ENCODE measurements around the gene COL6A5.
"Not testable (repeated sequence)": the region's sequence is repeated elsewhere in the genome, so short reads cannot be mapped to it uniquely, and the experiment has no call there.

The COL6A5 gene

DNA sequence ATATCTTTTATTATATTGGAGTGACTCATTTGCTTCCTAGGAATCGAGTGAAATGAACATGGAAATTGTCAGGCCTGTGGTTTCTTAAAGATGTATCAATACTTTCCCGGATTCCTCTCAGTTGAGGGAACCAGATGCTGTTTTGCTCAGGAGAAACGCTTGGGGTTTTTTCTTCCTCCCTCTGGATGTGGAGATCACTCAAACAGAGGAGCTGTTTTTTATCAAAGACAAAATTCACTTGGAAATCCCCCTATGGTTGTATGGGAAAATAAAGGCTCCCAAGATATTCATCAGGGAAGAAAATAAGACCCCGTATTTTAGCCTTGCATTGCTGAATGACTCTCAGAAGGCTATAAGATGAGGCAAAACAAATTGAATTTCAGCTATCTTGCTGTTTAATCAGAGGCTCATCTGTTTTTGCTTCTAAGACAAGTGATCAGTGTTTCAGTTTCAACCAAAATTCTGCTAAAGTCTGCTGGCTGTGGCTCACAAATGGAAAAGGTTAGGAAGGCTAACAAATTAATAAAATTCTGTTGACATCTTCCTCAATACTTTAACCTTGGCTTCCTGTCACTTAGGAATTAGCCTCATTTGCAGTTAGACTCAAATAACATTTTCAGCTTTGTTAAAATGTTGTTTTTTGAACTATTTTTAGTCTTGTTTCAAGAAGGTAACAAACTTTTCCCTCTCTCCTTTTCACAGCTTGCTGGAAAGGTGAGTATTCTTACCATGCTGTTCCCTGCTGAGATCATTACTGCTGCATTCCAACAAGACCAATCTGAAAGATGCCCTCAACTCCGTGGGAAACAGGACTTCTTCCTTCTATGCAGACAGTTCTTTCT lies 83.6 kb downstream of the COL6A5 start:
- no peak overlapping the region for H2AFZ ChIP-seq (ENCODE audit: low read depth, low read length)
- no peaks in the 10 kb centered on the region for H3K4me1 ChIP-seq (ENCODE audit: insufficient read depth, low read length)
- H3K36me3 ChIP-seq (ENCODE audit: insufficient read depth, low read length): no peaks in the 10 kb centered on the region
- H3K4me3 ChIP-seq (ENCODE audit: low read length): no peak overlapping the region
- no peaks in the 10 kb centered on the region for H3K9me3 ChIP-seq (ENCODE audit: low read length)
- no peaks in the 10 kb centered on the region for H3K27me3 ChIP-seq (ENCODE audit: insufficient read depth, low read length)

- H3K4me3 ChIP-seq (ENCODE audit: low read length): no peak overlapping the region
- H3K4me1 ChIP-seq (ENCODE audit: insufficient read depth, low read length): no peaks in the 10 kb centered on the region
- H3K36me3 ChIP-seq (ENCODE audit: insufficient read depth, low read length): no peaks in the 10 kb centered on the region
- no peaks in the 10 kb centered on the region for H3K9me3 ChIP-seq (ENCODE audit: low read length)
- H3K27me3 ChIP-seq (ENCODE audit: insufficient read depth, low read length): no peaks in the 10 kb centered on the region
- H2AFZ ChIP-seq (ENCODE audit: low read depth, low read length): no peak overlapping the region
These were observed 84.2 kb downstream of the COL6A5 start for GRCh38 chr3:130429713-130430023.

DNA sequence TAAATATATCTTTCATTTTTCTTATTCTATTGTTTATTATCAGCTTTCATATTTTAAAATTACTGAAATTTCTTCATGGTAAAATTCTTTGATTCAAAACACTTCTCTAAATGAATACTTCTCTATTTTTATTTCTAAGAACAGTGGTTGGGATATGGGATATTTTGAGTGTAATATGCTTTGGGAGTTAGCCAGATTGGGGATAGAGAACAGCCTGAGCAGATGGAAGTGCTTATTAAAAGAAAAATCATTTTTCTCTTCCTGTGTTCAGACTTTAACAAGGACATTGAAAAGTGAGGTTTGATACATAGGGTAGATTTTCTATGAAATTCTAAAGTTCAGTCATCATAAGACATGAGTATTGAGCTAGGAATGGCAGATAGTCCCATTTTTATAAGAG lies 84.8 kb downstream of the COL6A5 start:
- Histone ChIP-seq H3K36me3 (ENCODE audit: insufficient read depth, low read length) (no peaks in the 10 kb centered on the region), H3K4me3 (ENCODE audit: low read length) (no peak overlapping the region), H2AFZ (ENCODE audit: low read depth, low read length) (no peak overlapping the region), H3K9me3 (ENCODE audit: low read length) (no peaks in the 10 kb centered on the region), H3K27me3 (ENCODE audit: insufficient read depth, low read length) (no peaks in the 10 kb centered on the region), H3K4me1 (ENCODE audit: insufficient read depth, low read length) (no peaks in the 10 kb centered on the region)

GRCh38 chr3:130432086-130432485 lies 86.6 kb downstream of the COL6A5 start:
- not testable (repeated sequence) for H3K27me3 ChIP-seq (ENCODE audit: insufficient read depth, low read length); H3K4me1 ChIP-seq (ENCODE audit: insufficient read depth, low read length); H3K9me3 ChIP-seq (ENCODE audit: low read length); H3K36me3 ChIP-seq (ENCODE audit: insufficient read depth, low read length); H2AFZ ChIP-seq (ENCODE audit: low read depth, low read length); H3K4me3 ChIP-seq (ENCODE audit: low read length)

- Histone ChIP-seq H2AFZ (ENCODE audit: low read depth, low read length) (no peak overlapping the region), H3K36me3 (ENCODE audit: insufficient read depth, low read length) (no peaks in the 10 kb centered on the region), H3K4me1 (ENCODE audit: insufficient read depth, low read length) (no peaks in the 10 kb centered on the region), H3K27me3 (ENCODE audit: insufficient read depth, low read length) (no peaks in the 10 kb centered on the region), H3K9me3 (ENCODE audit: low read length) (no peaks in the 10 kb centered on the region), H3K4me3 (ENCODE audit: low read length) (no peak overlapping the region)
These were observed 87.8 kb downstream of the COL6A5 start for GRCh38 chr3:130433306-130433705.

DNA sequence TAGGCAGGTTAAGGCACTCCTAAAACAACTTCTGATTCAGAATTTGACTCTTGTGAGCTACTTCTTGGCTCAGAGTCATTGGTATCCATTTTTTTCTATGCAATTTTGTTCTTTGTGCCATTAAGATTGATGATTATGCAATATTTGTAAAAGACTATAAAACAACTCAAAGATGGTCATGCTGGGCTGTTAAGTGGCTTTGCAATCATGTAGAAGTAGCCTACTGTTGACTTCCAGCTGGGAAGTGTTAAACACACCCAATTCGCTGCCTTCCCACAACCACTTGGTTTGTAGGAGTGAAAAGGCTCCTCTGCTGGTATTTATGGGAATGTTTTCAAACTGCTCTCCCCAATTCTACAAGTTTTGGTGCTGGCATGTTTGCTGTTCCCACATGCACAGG lies 96.8 kb downstream of the COL6A5 start:
- Histone ChIP-seq H3K36me3 (ENCODE audit: insufficient read depth, low read length) (no peaks in the 10 kb centered on the region), H3K9me3 (ENCODE audit: low read length) (no peaks in the 10 kb centered on the region), H2AFZ (ENCODE audit: low read depth, low read length) (no peak overlapping the region), H3K4me3 (ENCODE audit: low read length) (no peak overlapping the region), H3K4me1 (ENCODE audit: insufficient read depth, low read length) (no peaks in the 10 kb centered on the region), H3K27me3 (ENCODE audit: insufficient read depth, low read length) (no peaks in the 10 kb centered on the region)

- not testable (repeated sequence) for H3K36me3 ChIP-seq (ENCODE audit: insufficient read depth, low read length); H3K4me3 ChIP-seq (ENCODE audit: low read length); H3K27me3 ChIP-seq (ENCODE audit: insufficient read depth, low read length)
These were observed 101.4 kb downstream of the COL6A5 start for GRCh38 chr3:130446840-130447239.

GRCh38 chr3:130448155-130448554 lies 102.7 kb downstream of the COL6A5 start:
- H3K4me1 ChIP-seq (ENCODE audit: insufficient read depth, low read length); H3K27me3 ChIP-seq (ENCODE audit: insufficient read depth, low read length); H2AFZ ChIP-seq (ENCODE audit: low read depth, low read length); H3K36me3 ChIP-seq (ENCODE audit: insufficient read depth, low read length); H3K9me3 ChIP-seq (ENCODE audit: low read length); H3K4me3 ChIP-seq (ENCODE audit: low read length): not testable (repeated sequence)

More at GRCh38 chr3:130446840-130447239, 101.4 kb downstream of the COL6A5 start:
- not testable (repeated sequence) for H3K9me3 ChIP-seq (ENCODE audit: low read length); H3K4me1 ChIP-seq (ENCODE audit: insufficient read depth, low read length); H2AFZ ChIP-seq (ENCODE audit: low read depth, low read length)

DNA sequence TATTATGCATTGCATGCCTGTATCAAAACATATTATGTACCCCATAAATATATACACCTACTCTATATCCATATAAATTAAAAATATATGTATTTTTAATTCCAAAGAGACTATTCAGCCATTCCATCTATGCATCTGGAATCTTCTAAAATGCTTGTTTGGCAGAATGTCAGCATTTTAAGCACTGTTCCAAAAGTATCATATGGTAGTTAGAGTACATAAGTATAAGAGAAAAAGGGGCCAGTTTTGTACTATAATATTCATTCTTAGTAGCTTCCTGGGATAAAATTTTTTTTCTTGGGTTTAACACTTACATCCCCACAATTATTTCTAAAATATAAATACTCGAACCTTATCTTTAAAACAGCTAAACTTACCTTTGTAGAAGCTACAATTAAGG lies 111.1 kb downstream of the COL6A5 start:
- Histone ChIP-seq H3K36me3 (ENCODE audit: insufficient read depth, low read length) (no peaks in the 10 kb centered on the region), H2AFZ (ENCODE audit: low read depth, low read length) (no peak overlapping the region), H3K27me3 (ENCODE audit: insufficient read depth, low read length) (no peaks in the 10 kb centered on the region), H3K4me3 (ENCODE audit: low read length) (no peak overlapping the region), H3K4me1 (ENCODE audit: insufficient read depth, low read length) (no peaks in the 10 kb centered on the region), H3K9me3 (ENCODE audit: low read length) (no peaks in the 10 kb centered on the region)

DNA sequence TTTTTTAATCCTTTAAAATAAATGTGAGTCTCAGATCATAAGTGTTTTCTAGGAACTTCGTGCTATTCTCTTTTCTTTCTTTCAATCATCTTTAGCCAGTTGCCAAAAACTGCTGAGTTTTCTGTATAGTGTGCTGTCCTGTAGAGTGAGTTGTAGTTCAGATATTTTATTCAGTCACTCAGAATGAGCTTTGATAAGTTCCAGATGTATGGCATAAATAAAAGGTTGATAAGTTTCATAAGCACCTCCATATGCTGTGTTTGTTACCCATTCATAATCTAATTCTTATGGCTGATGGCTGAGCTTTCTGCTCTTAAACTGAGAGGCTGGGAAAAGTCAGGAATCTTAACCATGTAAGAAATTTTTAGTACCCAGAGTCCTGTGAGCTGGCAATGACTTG lies 112.2 kb downstream of the COL6A5 start:
- Histone ChIP-seq H3K9me3 (ENCODE audit: low read length) (no peaks in the 10 kb centered on the region), H3K27me3 (ENCODE audit: insufficient read depth, low read length) (no peaks in the 10 kb centered on the region), H2AFZ (ENCODE audit: low read depth, low read length) (no peak overlapping the region), H3K36me3 (ENCODE audit: insufficient read depth, low read length) (no peaks in the 10 kb centered on the region), H3K4me3 (ENCODE audit: low read length) (no peak overlapping the region), H3K4me1 (ENCODE audit: insufficient read depth, low read length) (no peaks in the 10 kb centered on the region)

DNA sequence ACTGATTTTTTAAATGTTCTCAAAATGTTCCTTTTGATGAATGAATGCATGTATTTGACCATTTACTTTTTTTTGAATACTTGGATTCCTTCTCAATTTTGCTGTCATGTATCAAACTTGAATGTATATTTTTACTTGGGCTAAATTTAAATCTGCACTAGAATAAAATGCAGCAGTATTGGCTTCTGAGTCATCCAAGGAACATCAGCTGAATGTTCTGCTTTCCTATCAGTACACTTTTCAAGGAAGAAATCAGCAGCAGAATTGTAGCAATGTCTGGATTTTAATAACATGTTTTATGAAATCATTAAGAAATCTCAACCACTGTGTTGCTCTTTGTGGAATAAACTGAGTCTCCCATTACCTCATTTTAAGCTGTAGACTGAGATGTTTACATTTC lies 114.5 kb downstream of the COL6A5 start:
- Histone ChIP-seq H2AFZ (ENCODE audit: low read depth, low read length) (no peak overlapping the region), H3K27me3 (ENCODE audit: insufficient read depth, low read length) (no peaks in the 10 kb centered on the region), H3K4me1 (ENCODE audit: insufficient read depth, low read length) (no peaks in the 10 kb centered on the region), H3K4me3 (ENCODE audit: low read length) (no peak overlapping the region), H3K9me3 (ENCODE audit: low read length) (no peaks in the 10 kb centered on the region), H3K36me3 (ENCODE audit: insufficient read depth, low read length) (no peaks in the 10 kb centered on the region)

GRCh38 chr3:130462089-130462488 lies 116.6 kb downstream of the COL6A5 start:
- no peaks in the 10 kb centered on the region for H3K4me1 ChIP-seq (ENCODE audit: insufficient read depth, low read length)
- H3K36me3 ChIP-seq (ENCODE audit: insufficient read depth, low read length): no peaks in the 10 kb centered on the region
- H3K9me3 ChIP-seq (ENCODE audit: low read length): no peaks in the 10 kb centered on the region
- no peak overlapping the region for H2AFZ ChIP-seq (ENCODE audit: low read depth, low read length)
- H3K27me3 ChIP-seq (ENCODE audit: insufficient read depth, low read length): no peaks in the 10 kb centered on the region
- H3K4me3 ChIP-seq (ENCODE audit: low read length): no peak overlapping the region

- Histone ChIP-seq H3K4me1 (ENCODE audit: insufficient read depth, low read length) (no peaks in the 10 kb centered on the region), H3K9me3 (ENCODE audit: low read length) (no peaks in the 10 kb centered on the region), H3K27me3 (ENCODE audit: insufficient read depth, low read length) (no peaks in the 10 kb centered on the region), H3K4me3 (ENCODE audit: low read length) (no peak overlapping the region), H3K36me3 (ENCODE audit: insufficient read depth, low read length) (no peaks in the 10 kb centered on the region), H2AFZ (ENCODE audit: low read depth, low read length) (no peak overlapping the region)
These were observed 117.7 kb downstream of the COL6A5 start for GRCh38 chr3:130463221-130463620.

DNA sequence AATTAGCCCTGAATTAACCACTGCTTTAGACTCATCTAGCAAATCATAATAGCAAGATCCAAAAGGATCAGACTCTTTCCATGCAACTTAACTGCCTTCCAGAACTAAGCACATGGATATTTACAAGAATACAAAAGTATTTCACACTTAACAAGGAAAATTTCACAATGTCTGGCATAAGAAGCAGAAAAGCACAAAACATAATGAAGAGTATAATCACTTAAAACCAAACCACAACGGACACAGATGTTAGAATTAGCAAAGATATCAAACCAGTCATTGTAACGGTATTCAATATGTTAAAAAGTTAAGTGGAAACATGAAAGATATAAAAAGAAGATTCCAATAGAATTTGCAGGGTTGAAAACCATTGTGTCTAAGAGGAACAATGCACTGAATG lies 120.0 kb downstream of the COL6A5 start:
- Histone ChIP-seq H2AFZ (ENCODE audit: low read depth, low read length) (no peak overlapping the region), H3K4me1 (ENCODE audit: insufficient read depth, low read length) (no peaks in the 10 kb centered on the region), H3K36me3 (ENCODE audit: insufficient read depth, low read length) (no peaks in the 10 kb centered on the region), H3K4me3 (ENCODE audit: low read length) (no peak overlapping the region), H3K9me3 (ENCODE audit: low read length) (no peaks in the 10 kb centered on the region), H3K27me3 (ENCODE audit: insufficient read depth, low read length) (no peaks in the 10 kb centered on the region)

All from neuron (in vitro differentiated cells).